Right lobe of liver (tissue), 6 donors: ENCODE data around the gene SH3RF2. TPM values are rescaled to one million over a fixed set of nuclear protein-coding genes. Genes with fewer than 3 reads are reported as not detected.

ENCODE experiments used
- ATAC-seq, 4 donors: fragments of 200-7000 bp; cut with Tn5 transposase; one replicate each; pipeline ENCODE4 v1.9.1; 2020; ENCODE audit warnings: mild to moderate bottlenecking in 4 of 4, moderate library complexity in 4 of 4
- DNase-seq, 3 donors: peaks; one replicate each; pipeline ENCODE4 v3.0.0-alpha.2; 2020
- H3K27ac ChIP-seq, 3 donors: fragments of 200-600 bp; one replicate each; pipeline ENCODE4 v1.8.0; 2022
- H3K27me3 ChIP-seq, 2 donors: fragments of 200-600 bp; one replicate each; pipeline ENCODE4 v1.8.0; 2022
- H3K36me3 ChIP-seq, 4 donors: fragments of 200-600 bp; sonication (generic) in 1 of 4; one replicate each; pipeline versions ENCODE4 v1.5.1 to v1.8.0; 2017 to 2022; ENCODE audit warnings: control low read depth in 1 of 4
- H3K4me1 ChIP-seq, 4 donors: fragments of 200-600 bp; sonication (generic) in 1 of 4; one replicate each; pipeline versions ENCODE4 v1.5.1 to v1.8.0; 2017 to 2022; ENCODE audit warnings: control low read depth in 1 of 4
- H3K4me3 ChIP-seq, 3 donors: fragments of 200-600 bp; one replicate each; pipeline ENCODE4 v1.8.0; 2022
- H3K9me3 ChIP-seq, 4 donors: fragments of 200-600 bp; sonication (generic) in 1 of 4; one replicate each; pipeline versions ENCODE4 v1.5.1 to v1.8.0; 2017 to 2022; ENCODE audit warnings: control low read depth in 1 of 4
- POLR2A ChIP-seq: fragments of 450-650 bp; IDR thresholded peaks from one replicate; pipeline ENCODE4 v1.6.1; 2017; ENCODE audit warnings: antibody characterized with exemption, mild to moderate bottlenecking
- WGBS: methylation state at CpG from one replicate; pipeline ENCODE4 v1.1.6; 2018; ENCODE audit warnings: low coverage, low lambda C conversion rate; ENCODE audit not compliant: insufficient coverage; ENCODE audit errors: missing lambda C conversion rate; 5-methylcytosine and 5-hydroxymethylcytosine counted together
- intact Hi-C, 2 donors: fragments of 100-400 bp; cut with DNase I; formaldehyde crosslinking; loops; one replicate each; pipeline versions ENCODE4 v1.11.2 to v1.14.1; 2022
- total RNA-seq, 6 experiments: library from RNA; depleted of rRNA in 2 of 6; stranded (reverse); fragments of >200 nt in 2 of 6; fragmentation: NEBNext Ultra II Directional in 3 of 6; extraction: Animal tissue kit (Norgen Biotek cat#: 25700) in 3 of 6; gene quantifications; one replicate each; pipeline versions ENCODE4 v1.1.0 to v1.2.4, GENCODE V29; 2016 to 2023
- TF ChIP-seq, protein P1 (sequence below), 4 donors: fragments of 200-600 bp in 3 of 4; fragments of 450-650 bp in 1 of 4; IDR thresholded peaks; one replicate each; pipeline versions ENCODE4 v1.5.1 to v1.8.0; 2016 to 2022; ENCODE audit warnings: antibody characterized with exemption in 4 of 4, mild to moderate bottlenecking in 2 of 4
- donor health status: DM: no; HTN: yes; CAD: no.
- donor health status: DM: no; HTN: no; CAD: no.
- donor health status: DM: no; HTN: no; CAD: no.
- donor health status: DM: no; HTN: yes; CAD: no.
- donor health status: DM: no; HTN: yes; CAD: no.

Gene SH3RF2
- total RNA-seq, 6 experiments from 2014 or later: 2.7 to 20.6 (median 5.8) TPM

DNA sequence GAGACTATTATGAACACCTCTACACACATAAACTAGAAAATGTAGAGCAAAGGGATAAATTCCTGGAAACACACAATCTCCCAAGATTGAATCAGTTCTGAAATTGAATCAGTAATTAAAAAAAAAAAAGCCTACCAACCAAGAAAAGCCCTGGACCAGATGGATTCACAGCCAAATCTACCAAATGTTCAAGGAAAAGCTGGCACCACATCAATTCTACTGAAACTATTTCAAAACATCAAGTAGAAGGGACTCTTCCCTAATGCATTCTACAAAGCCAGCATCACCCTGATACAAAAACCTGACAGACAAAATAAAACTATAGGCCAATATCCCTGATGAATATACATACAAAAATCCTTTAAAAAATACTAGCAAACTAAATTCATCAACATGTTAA is 38.2 kb upstream of the SH3RF2 start:
- Histone ChIP-seq H3K36me3 (no peaks in the 10 kb centered on the region), H3K27ac (no peak overlapping the region), H3K4me3 (no peak overlapping the region), H3K27me3 (no peaks in the 10 kb centered on the region), H3K9me3 (peaks cover 0 to 6% (median 0%) of the 10 kb centered on the region in 4 donors), H3K4me1 (no peaks in the 10 kb centered on the region)
- intact Hi-C loops: no loop called here
- DNase-seq (no peak), ATAC-seq (no peak)
- TF ChIP-seq, protein P1, sequence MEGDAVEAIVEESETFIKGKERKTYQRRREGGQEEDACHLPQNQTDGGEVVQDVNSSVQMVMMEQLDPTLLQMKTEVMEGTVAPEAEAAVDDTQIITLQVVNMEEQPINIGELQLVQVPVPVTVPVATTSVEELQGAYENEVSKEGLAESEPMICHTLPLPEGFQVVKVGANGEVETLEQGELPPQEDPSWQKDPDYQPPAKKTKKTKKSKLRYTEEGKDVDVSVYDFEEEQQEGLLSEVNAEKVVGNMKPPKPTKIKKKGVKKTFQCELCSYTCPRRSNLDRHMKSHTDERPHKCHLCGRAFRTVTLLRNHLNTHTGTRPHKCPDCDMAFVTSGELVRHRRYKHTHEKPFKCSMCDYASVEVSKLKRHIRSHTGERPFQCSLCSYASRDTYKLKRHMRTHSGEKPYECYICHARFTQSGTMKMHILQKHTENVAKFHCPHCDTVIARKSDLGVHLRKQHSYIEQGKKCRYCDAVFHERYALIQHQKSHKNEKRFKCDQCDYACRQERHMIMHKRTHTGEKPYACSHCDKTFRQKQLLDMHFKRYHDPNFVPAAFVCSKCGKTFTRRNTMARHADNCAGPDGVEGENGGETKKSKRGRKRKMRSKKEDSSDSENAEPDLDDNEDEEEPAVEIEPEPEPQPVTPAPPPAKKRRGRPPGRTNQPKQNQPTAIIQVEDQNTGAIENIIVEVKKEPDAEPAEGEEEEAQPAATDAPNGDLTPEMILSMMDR (IDR thresholded peaks at IDR 0.05): no peak
- no peak for TF ChIP-seq POLR2A

DNA sequence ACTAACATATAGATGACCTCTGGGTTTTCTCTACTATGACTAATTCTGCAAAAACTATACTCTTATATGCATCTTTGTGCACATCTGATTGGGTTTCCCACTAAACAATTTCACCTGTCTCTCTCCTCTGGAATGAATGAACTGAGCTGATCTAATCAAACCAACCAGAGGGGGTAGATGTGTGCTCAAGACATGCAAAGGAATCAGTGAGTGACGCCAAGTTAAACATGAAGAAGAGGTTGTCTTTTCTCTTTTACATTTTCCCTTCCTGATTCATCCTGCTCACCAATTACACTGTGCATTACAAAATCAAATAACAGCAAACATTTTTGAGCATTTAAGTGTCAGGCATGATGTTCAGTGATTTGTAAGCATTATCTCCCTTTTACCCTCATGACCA is 34.0 kb upstream of the SH3RF2 start:
- no peak for DNase-seq
- no peak for TF ChIP-seq POLR2A
- TF ChIP-seq, protein P1 (IDR thresholded peaks at IDR 0.05): no peak
- Histone ChIP-seq H3K36me3 (no peaks in the 10 kb centered on the region), H3K4me1 (no peaks in the 10 kb centered on the region), H3K4me3 (no peak overlapping the region), H3K27ac (no peak overlapping the region), H3K9me3 (peaks cover 0 to 6% (median 0%) of the 10 kb centered on the region in 4 donors), H3K27me3 (no peaks in the 10 kb centered on the region)
- intact Hi-C loops: loop anchor here in 1 of 2 donors (10.0 kb wide), 1 partner anchor 152 kb away; no protein-coding TSS in a partner anchor
- WGBS: 75% methylated on average over 1 of the region's 1 CpG
- no peak for ATAC-seq

DNA sequence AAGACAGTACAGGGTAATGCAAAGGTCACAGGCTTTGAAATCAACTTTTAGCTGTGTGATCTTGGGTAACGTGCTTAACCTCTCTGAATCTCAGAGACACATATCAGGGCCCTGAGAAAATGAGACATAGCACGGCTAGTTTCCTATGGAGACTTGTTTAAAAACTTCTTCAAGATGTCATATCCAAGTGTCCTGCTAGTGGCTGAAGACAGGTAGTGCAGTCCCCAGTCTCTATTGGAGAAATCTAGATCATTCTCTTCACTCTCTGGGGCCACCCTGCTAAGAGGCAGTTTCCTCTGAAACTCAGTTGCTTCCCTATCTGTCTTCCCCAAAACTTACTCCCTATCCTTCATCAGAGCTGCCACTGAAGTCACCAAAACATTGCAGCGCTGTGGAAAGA is 33.3 kb upstream of the SH3RF2 start:
- no peak for ATAC-seq
- WGBS: 91% methylated on average over 3 of the region's 3 CpGs
- peaks cover 0 to 6% (median 0%) of the 10 kb centered on the region in 4 donors for H3K9me3 ChIP-seq

DNA sequence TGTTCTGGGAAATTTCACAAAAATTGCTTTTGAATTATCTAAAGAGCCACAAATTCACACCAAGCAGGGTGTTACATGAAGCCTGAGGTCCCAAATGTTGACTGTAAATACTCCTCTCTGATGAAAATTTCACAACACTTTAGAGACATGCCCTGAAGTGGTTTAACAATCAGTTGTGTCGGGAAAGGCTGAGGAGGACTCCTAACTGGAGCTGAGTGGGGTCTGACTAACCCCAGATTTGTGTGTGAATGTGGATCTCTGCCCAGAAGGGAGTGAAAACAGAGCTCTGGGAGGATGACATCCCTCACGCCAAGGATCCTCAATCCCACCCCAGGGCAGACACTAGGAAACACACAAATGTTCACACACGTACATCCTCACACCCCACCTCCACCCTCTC is 32.5 kb upstream of the SH3RF2 start:
- Histone ChIP-seq H3K27me3 (no peaks in the 10 kb centered on the region), H3K4me3 (no peak overlapping the region), H3K36me3 (no peaks in the 10 kb centered on the region), H3K9me3 (peaks cover 0 to 6% (median 0%) of the 10 kb centered on the region in 4 donors), H3K27ac (no peak overlapping the region), H3K4me1 (no peaks in the 10 kb centered on the region)
- intact Hi-C loops: loop anchor here in 1 of 2 donors (10.0 kb wide), 1 partner anchor 151 kb away; no protein-coding TSS in a partner anchor
- WGBS: 78% methylated on average over 1 of the region's 3 CpGs
- ATAC-seq: no peak
- TF ChIP-seq, protein P1 (IDR thresholded peaks at IDR 0.05): no peak
- TF ChIP-seq POLR2A: no peak
- DNase-seq: no peak

More for the DNA sequence above, 33.3 kb upstream of the SH3RF2 start:
- Histone ChIP-seq H3K27me3 (no peaks in the 10 kb centered on the region), H3K4me3 (no peak overlapping the region), H3K4me1 (no peaks in the 10 kb centered on the region), H3K36me3 (no peaks in the 10 kb centered on the region), H3K27ac (no peak overlapping the region)
- DNase-seq: no peak
- intact Hi-C loops: loop anchor here in 1 of 2 donors (10.0 kb wide), 1 partner anchor 152 kb away; no protein-coding TSS in a partner anchor
- TF ChIP-seq POLR2A: no peak
- TF ChIP-seq, protein P1 (IDR thresholded peaks at IDR 0.05): peak in 1 of 4 donors; percentile 5
